HG02870 (cell line): ENCODE results near the gene RGS3.
"Not testable (repeated sequence)": the region's sequence is repeated elsewhere in the genome, so short reads cannot be mapped to it uniquely, and the experiment has no call there.

Experiments
- ATAC-seq: cut with Tn5 transposase; IDR thresholded peaks from one replicate; pipeline ENCODE4 v1.9.1; 2021; ENCODE audit warnings: mild to moderate bottlenecking, moderate library complexity; ENCODE audit not compliant: unreplicated experiment

The RGS3 gene

GRCh38 chr9:113463418-113464285, at the start of gene RGS3:
Gene RGS3 (plus strand): TSS chr9:113463727. CDS start chr9:113463803, 76 bp downstream.
- no peak for ATAC-seq

GRCh38 chr9:113416149-113416721, 47.3 kb upstream of the RGS3 start:
- ATAC-seq, result peak; percentile 97

GRCh38 chr9:113417370-113417769, 46.2 kb upstream of the RGS3 start:
- ATAC-seq, result no peak

- ATAC-seq, result no peak
These were observed 41.8 kb upstream of the RGS3 start for GRCh38 chr9:113421726-113422125.

- no peak for ATAC-seq
These were observed 38.5 kb upstream of the RGS3 start for GRCh38 chr9:113425072-113425471.

GRCh38 chr9:113426701-113427100, 36.8 kb upstream of the RGS3 start:
- ATAC-seq, result no peak

- ATAC-seq, result no peak
These were observed 35.9 kb upstream of the RGS3 start for GRCh38 chr9:113427629-113428028.

GRCh38 chr9:113428062-113428615, 35.4 kb upstream of the RGS3 start:
- no peak for ATAC-seq

- ATAC-seq, result no peak
These were observed 32.3 kb upstream of the RGS3 start for GRCh38 chr9:113431191-113431590.

GRCh38 chr9:113436728-113437515, 26.6 kb upstream of the RGS3 start:
- no peak for ATAC-seq

- ATAC-seq, result not testable (repeated sequence)
These were observed 25.8 kb upstream of the RGS3 start for GRCh38 chr9:113437716-113438115.

- ATAC-seq, result no peak
These were observed 18.8 kb upstream of the RGS3 start for GRCh38 chr9:113444736-113445135.

GRCh38 chr9:113446323-113446740, 17.2 kb upstream of the RGS3 start:
- ATAC-seq, result no peak

- ATAC-seq, result no peak
These were observed 14.2 kb upstream of the RGS3 start for GRCh38 chr9:113449376-113449775.

- ATAC-seq, result no peak
These were observed 11.4 kb upstream of the RGS3 start for GRCh38 chr9:113452113-113452605.

- no peak for ATAC-seq
These were observed 8.4 kb upstream of the RGS3 start for GRCh38 chr9:113454914-113455761.

- no peak for ATAC-seq
These were observed 7.3 kb upstream of the RGS3 start for GRCh38 chr9:113456235-113456634.

- ATAC-seq, result no peak
These were observed 2.2 kb upstream of the RGS3 start for GRCh38 chr9:113461285-113461684.

- ATAC-seq, result no peak
These were observed 1.6 kb upstream of the RGS3 start for GRCh38 chr9:113461943-113462342.

GRCh38 chr9:113462781-113463286, 693 bp upstream of the RGS3 start:
- ATAC-seq, result no peak
